Activated T-cell treated with anti-CD3 and anti-CD28 coated beads, Interleukin-2, amount 50 U/mL, for 72 hours (primary cell): ENCODE data around the gene PCSK7. TPM values are rescaled to one million over a fixed set of nuclear protein-coding genes. Genes with fewer than 3 reads are reported as not detected.
"Not testable (repeated sequence)": the region's sequence is repeated elsewhere in the genome, so short reads cannot be mapped to it uniquely, and the experiment has no call there.

Source experiments
- ATAC-seq, 2 donors: fragments of 150-1000 bp; cut with Tn5 transposase; replicated peaks in 1 of 2; 2 replicates each; pipeline ENCODE4 v1.10.0; 2021; ENCODE audit warnings: moderate library complexity in 2 of 2, mild to moderate bottlenecking in 1 of 2
- DNase-seq, 2 donors: peaks; one replicate each; pipeline ENCODE4 v3.0.0; 2021 to 2022; ENCODE audit warnings: mixed read lengths in 1 of 2
- H3K27ac Mint-ChIP-seq: one replicate; pipeline ENCODE4 v1.8.0; 2022; ENCODE audit warnings: mild to moderate bottlenecking, moderate library complexity, mixed read lengths
- H3K27me3 Mint-ChIP-seq: one replicate; pipeline ENCODE4 v1.8.0; 2022; ENCODE audit warnings: low read depth, mixed read lengths
- H3K36me3 Mint-ChIP-seq, 2 donors: one replicate each; pipeline ENCODE4 v1.8.0; 2022; ENCODE audit warnings: mixed read lengths in 2 of 2, mild to moderate bottlenecking in 1 of 2; ENCODE audit not compliant: insufficient read depth in 2 of 2
- H3K4me1 Mint-ChIP-seq: one replicate; pipeline ENCODE4 v1.8.0; 2022; ENCODE audit warnings: low read depth, mixed read lengths
- H3K4me3 Mint-ChIP-seq, 2 donors: one replicate each; pipeline ENCODE4 v1.8.0; 2022; ENCODE audit warnings: mild to moderate bottlenecking in 2 of 2, mixed read lengths in 2 of 2, moderate library complexity in 2 of 2
- H3K9me3 Mint-ChIP-seq, 2 donors: one replicate each; pipeline ENCODE4 v1.8.0; 2022; ENCODE audit warnings: mixed read lengths in 2 of 2
- total RNA-seq, 2 donors: library from RNA; stranded (reverse); gene quantifications; one replicate each; pipeline ENCODE4 v1.2.3, GENCODE V29; 2022

The PCSK7 gene
- total RNA-seq, 2 donors from 2014 or later, result 139 to 147 TPM

GRCh38 chr11:117219001-117219400 is 12.9 kb downstream of the PCSK7 start:
- ATAC-seq, result no peak
- H3K27me3 Mint-ChIP-seq, result no peaks in the 10 kb centered on the region
- peak overlapping the region; percentile 68 for H3K27ac Mint-ChIP-seq

GRCh38 chr11:117218133-117218915 is 13.5 kb downstream of the PCSK7 start:
- Mint-ChIP-seq H3K27me3 (no peaks in the 10 kb centered on the region), H3K4me1 (no peaks in the 10 kb centered on the region), H3K4me3 (no peak overlapping the region), H3K27ac (no peak overlapping the region), H3K9me3 (no peaks in the 10 kb centered on the region), H3K36me3 (peaks cover 16 to 36% of the 10 kb centered on the region in 2 donors)
- ATAC-seq (no peak), DNase-seq (no peak)

More at GRCh38 chr11:117219001-117219400, 12.9 kb downstream of the PCSK7 start:
- H3K9me3 Mint-ChIP-seq, result no peaks in the 10 kb centered on the region
- H3K4me1 Mint-ChIP-seq, result no peaks in the 10 kb centered on the region
- H3K36me3 Mint-ChIP-seq, result peaks cover 14 to 29% of the 10 kb centered on the region in 2 donors
- no peak overlapping the region for H3K4me3 Mint-ChIP-seq
- no peak for DNase-seq

GRCh38 chr11:117217141-117218084 is 14.5 kb downstream of the PCSK7 start:
- no peaks in the 10 kb centered on the region for H3K4me1 Mint-ChIP-seq
- peak overlapping the region; percentile 60 for H3K27ac Mint-ChIP-seq
- peaks cover 19 to 41% of the 10 kb centered on the region in 2 donors for H3K36me3 Mint-ChIP-seq
- H3K27me3 Mint-ChIP-seq, result no peaks in the 10 kb centered on the region
- H3K4me3 Mint-ChIP-seq, result no peak overlapping the region
- DNase-seq (no peak), ATAC-seq (no peak)
- no peaks in the 10 kb centered on the region for H3K9me3 Mint-ChIP-seq

GRCh38 chr11:117214404-117215110 is 17.3 kb downstream of the PCSK7 start:
- H3K4me1 Mint-ChIP-seq, result no peaks in the 10 kb centered on the region
- no peaks in the 10 kb centered on the region for H3K9me3 Mint-ChIP-seq
- no peaks in the 10 kb centered on the region for H3K27me3 Mint-ChIP-seq
- no peak for DNase-seq
- peaks cover 20 to 45% of the 10 kb centered on the region in 2 donors for H3K36me3 Mint-ChIP-seq
- no peak overlapping the region for H3K4me3 Mint-ChIP-seq
- no peak for ATAC-seq
- no peak overlapping the region for H3K27ac Mint-ChIP-seq

GRCh38 chr11:117212697-117213355 is 19.0 kb downstream of the PCSK7 start:
- Mint-ChIP-seq H3K27ac (no peak overlapping the region), H3K4me3 (no peak overlapping the region), H3K27me3 (no peaks in the 10 kb centered on the region), H3K4me1 (no peaks in the 10 kb centered on the region), H3K36me3 (peaks cover 14 to 33% of the 10 kb centered on the region in 2 donors), H3K9me3 (no peaks in the 10 kb centered on the region)
- DNase-seq, result no peak
- ATAC-seq, result no peak

- Mint-ChIP-seq H3K4me3 (no peak overlapping the region), H3K27me3 (no peaks in the 10 kb centered on the region), H3K9me3 (no peaks in the 10 kb centered on the region), H3K27ac (no peak overlapping the region), H3K4me1 (no peaks in the 10 kb centered on the region), H3K36me3 (peaks cover 14 to 29% of the 10 kb centered on the region in 2 donors)
- DNase-seq (no peak), ATAC-seq (no peak)
Measured at GRCh38 chr11:117210620-117211019, 21.3 kb downstream of the PCSK7 start.

- not testable (repeated sequence) for H3K4me3 Mint-ChIP-seq, ATAC-seq, H3K9me3 Mint-ChIP-seq, H3K27me3 Mint-ChIP-seq, DNase-seq, H3K4me1 Mint-ChIP-seq
- peak overlapping the region; percentile 31 for H3K27ac Mint-ChIP-seq
- H3K36me3 Mint-ChIP-seq, result peaks cover 16 to 31% of the 10 kb centered on the region in 2 donors
Measured at GRCh38 chr11:117209351-117210125, 22.3 kb downstream of the PCSK7 start.

GRCh38 chr11:117208710-117209109 is 23.2 kb downstream of the PCSK7 start:
- H3K27ac Mint-ChIP-seq, H3K4me3 Mint-ChIP-seq, DNase-seq, H3K27me3 Mint-ChIP-seq, H3K9me3 Mint-ChIP-seq, ATAC-seq, H3K4me1 Mint-ChIP-seq: not testable (repeated sequence)
- H3K36me3 Mint-ChIP-seq, result peaks cover 14 to 25% of the 10 kb centered on the region in 2 donors

GRCh38 chr11:117207481-117207880 is 24.4 kb downstream of the PCSK7 start:
- not testable (repeated sequence) for H3K9me3 Mint-ChIP-seq, H3K27ac Mint-ChIP-seq, H3K4me1 Mint-ChIP-seq, H3K4me3 Mint-ChIP-seq, ATAC-seq, DNase-seq, H3K27me3 Mint-ChIP-seq
- peaks cover 7 to 16% of the 10 kb centered on the region in 2 donors for H3K36me3 Mint-ChIP-seq

GRCh38 chr11:117206859-117207258 is 25.0 kb downstream of the PCSK7 start:
- H3K36me3 Mint-ChIP-seq, result peaks cover 7 to 12% of the 10 kb centered on the region in 2 donors
- DNase-seq, H3K27me3 Mint-ChIP-seq, ATAC-seq, H3K4me1 Mint-ChIP-seq, H3K9me3 Mint-ChIP-seq, H3K4me3 Mint-ChIP-seq, H3K27ac Mint-ChIP-seq: not testable (repeated sequence)

- not testable (repeated sequence) for H3K4me1 Mint-ChIP-seq, ATAC-seq, H3K9me3 Mint-ChIP-seq, H3K4me3 Mint-ChIP-seq, H3K36me3 Mint-ChIP-seq, H3K27me3 Mint-ChIP-seq, DNase-seq, H3K27ac Mint-ChIP-seq
Measured at GRCh38 chr11:117206111-117206510, 25.8 kb downstream of the PCSK7 start.
